ENCODE data around the gene LTBP1. TPM values are rescaled to one million over a fixed set of nuclear protein-coding genes. Genes with fewer than 3 reads are reported as not detected.
A peak's percentile ranks its signal among the peaks of the same experiment; 100 is the strongest.

Gene LTBP1
- total and polyA plus RNA-seq, 11 donors: 23.5 to 150 (median 102) TPM

DNA sequence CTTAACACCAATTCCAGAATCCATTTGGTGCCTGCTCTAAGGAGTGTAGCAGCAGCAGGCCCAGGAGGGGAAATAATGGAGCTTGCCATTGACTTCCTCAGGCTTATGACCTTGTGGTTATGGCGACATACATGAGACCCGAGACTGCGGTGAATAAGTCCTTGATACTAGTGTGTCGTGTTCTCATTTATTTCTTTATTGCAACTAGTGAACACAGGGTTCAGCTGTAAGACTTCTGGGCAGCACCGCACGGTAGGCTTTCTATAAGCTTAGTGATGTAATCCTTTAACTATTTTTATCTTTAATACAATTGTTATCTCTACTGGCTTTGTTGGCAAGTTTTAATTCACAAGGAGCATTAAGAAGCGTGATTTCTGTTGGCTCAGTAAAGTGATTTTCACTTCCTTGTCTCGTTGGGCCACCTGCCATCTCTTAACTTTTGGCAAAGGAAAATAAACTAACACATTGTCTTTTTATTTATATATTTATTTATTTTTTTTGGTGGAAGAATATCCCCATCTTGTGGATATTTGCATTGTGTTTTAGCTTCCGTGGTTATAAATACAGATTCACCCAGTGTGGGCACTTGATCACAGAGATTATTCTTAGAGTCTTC lies 139.8 kb downstream of the LTBP1 start:
- H3K36me3 ChIP-seq: no peaks in the 10 kb centered on the region
- peak; percentile 3 to 54 (median 46) for ATAC-seq
- no peaks in the 10 kb centered on the region for H3K9me3 ChIP-seq
- H3K27me3 ChIP-seq: no peaks in the 10 kb centered on the region
- H3K4me3 ChIP-seq: peak overlapping the region in 1 of 12 donors; percentile 9
- TF ChIP-seq, protein P1, sequence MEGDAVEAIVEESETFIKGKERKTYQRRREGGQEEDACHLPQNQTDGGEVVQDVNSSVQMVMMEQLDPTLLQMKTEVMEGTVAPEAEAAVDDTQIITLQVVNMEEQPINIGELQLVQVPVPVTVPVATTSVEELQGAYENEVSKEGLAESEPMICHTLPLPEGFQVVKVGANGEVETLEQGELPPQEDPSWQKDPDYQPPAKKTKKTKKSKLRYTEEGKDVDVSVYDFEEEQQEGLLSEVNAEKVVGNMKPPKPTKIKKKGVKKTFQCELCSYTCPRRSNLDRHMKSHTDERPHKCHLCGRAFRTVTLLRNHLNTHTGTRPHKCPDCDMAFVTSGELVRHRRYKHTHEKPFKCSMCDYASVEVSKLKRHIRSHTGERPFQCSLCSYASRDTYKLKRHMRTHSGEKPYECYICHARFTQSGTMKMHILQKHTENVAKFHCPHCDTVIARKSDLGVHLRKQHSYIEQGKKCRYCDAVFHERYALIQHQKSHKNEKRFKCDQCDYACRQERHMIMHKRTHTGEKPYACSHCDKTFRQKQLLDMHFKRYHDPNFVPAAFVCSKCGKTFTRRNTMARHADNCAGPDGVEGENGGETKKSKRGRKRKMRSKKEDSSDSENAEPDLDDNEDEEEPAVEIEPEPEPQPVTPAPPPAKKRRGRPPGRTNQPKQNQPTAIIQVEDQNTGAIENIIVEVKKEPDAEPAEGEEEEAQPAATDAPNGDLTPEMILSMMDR (IDR thresholded peaks at IDR 0.05): peak in 7 of 12 donors; percentile 22 to 47 (median 37)
- TF ChIP-seq POLR2A (IDR thresholded peaks at IDR 0.05): no peak
- DNase-seq: peak in 3 of 5 donors; percentile 30 to 54 (median 47)
- peak overlapping the region in 6 of 12 donors; percentile 0 to 44 (median 23) for H3K27ac ChIP-seq
- peaks cover 3 to 52% (median 29%) of the 10 kb centered on the region in 12 donors for H3K4me1 ChIP-seq
- intact Hi-C loops (cut with DNase I): loop anchor here in 4 of 10 donors (2.0 to 5.0 kb wide), 2 partner anchors 314 kb away; no protein-coding TSS in a partner anchor
- 7 to 11% (median 9%) methylated on average over 9 of the region's 9 CpGs for WGBS, 4 donors

DNA sequence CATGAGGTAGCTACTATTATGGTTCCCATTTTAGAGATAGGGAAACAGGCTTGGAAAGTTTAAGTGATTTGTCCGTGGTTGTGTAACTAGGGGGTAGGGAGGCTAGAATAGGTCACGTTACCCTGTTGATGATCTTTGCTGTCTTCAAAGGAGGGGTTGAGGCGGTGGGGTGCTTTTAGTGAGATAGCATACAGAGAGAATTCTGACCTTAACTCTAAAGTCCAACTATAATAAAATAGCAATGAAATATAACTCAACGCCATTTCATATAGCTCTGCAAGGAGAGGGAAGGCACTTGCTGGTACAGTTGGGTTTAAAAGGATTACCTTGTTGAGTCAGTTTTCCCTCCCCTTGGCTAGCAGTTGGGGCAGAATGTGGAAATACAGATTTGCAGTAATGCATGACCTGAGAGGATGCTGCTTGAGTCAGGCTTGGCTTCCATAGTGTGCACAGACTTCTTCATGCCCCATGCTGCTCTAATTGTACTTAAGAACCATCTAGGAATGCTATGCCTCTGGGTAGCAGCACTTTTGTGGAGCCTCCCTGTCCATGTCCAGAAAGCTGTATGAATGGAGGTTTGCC lies 143.9 kb downstream of the LTBP1 start:
- Histone ChIP-seq H3K9me3 (peaks cover 0 to 7% (median 0%) of the 10 kb centered on the region in 12 donors), H3K27ac (peak overlapping the region in 6 of 12 donors; percentile 6 to 33 (median 25)), H3K27me3 (no peaks in the 10 kb centered on the region), H3K36me3 (no peaks in the 10 kb centered on the region), H3K4me1 (peaks cover 0 to 46% (median 25%) of the 10 kb centered on the region in 12 donors), H3K4me3 (no peak overlapping the region)
- intact Hi-C loops (cut with DNase I): loop anchor here in 2 of 10 donors (2.0 to 5.0 kb wide), 2 partner anchors 22 to 318 kb away; no protein-coding TSS in a partner anchor
- TF ChIP-seq, protein P1 (IDR thresholded peaks at IDR 0.05): no peak
- TF ChIP-seq POLR2A (IDR thresholded peaks at IDR 0.05): no peak
- DNase-seq: no peak
- 87 to 97% (median 89%) methylated on average over 4 of the region's 4 CpGs for WGBS, 4 donors
- ATAC-seq: no peak

DNA sequence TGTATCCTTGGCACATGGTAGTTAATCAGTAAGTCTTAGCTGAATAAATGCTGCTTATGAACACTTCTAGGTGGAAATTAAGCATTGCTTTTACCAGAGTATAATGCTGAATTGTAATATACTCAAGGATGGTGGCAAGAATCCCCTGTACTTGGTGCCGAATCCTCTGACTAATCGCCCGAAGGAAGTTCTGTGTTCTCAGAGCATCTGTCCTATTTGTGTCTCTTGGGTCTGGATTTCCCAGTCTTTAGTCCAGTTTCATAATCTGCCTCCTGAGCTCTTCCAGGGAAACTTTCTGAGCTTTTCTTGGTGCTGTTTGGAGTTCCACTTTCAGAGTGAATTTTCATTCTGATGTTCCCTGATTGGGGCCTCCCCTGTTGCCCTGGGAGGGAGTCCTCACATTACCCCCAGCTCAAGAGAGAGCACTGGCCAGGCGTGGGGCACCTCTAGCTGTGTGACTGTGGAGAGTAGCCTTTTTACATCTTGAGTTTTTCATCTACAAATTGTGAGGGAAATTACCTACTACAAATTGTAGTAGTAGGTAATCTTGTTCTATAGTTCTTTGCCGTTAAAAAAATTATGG lies 144.9 kb downstream of the LTBP1 start:
- no peaks in the 10 kb centered on the region for H3K36me3 ChIP-seq
- TF ChIP-seq POLR2A (IDR thresholded peaks at IDR 0.05): no peak
- TF ChIP-seq, protein P1 (IDR thresholded peaks at IDR 0.05): no peak
- ATAC-seq: peak; percentile 36 to 81 (median 64)
- H3K27me3 ChIP-seq: no peaks in the 10 kb centered on the region
- peaks cover 0 to 13% (median 0%) of the 10 kb centered on the region in 12 donors for H3K9me3 ChIP-seq
- H3K4me3 ChIP-seq: no peak overlapping the region
- peak overlapping the region in 9 of 12 donors; percentile 6 to 61 (median 30) for H3K27ac ChIP-seq
- intact Hi-C loops (cut with DNase I): loop anchor here in 2 of 10 donors (2.0 to 5.0 kb wide), 2 partner anchors 23 to 319 kb away; no protein-coding TSS in a partner anchor
- no peak for DNase-seq
- 72 to 76% (median 75%) methylated on average over 5 of the region's 5 CpGs for WGBS, 4 donors
- H3K4me1 ChIP-seq: peaks cover 0 to 36% (median 15%) of the 10 kb centered on the region in 12 donors
